Right atrium auricular region (tissue), 2 donors: ENCODE measurements around the gene LIN54. TPM values are rescaled to one million over a fixed set of nuclear protein-coding genes. Genes with fewer than 3 reads are reported as not detected.
A peak's percentile ranks its signal among the peaks of the same experiment; 100 is the strongest.
"Not testable (repeated sequence)": the region's sequence is repeated elsewhere in the genome, so short reads cannot be mapped to it uniquely, and the experiment has no call there.

ENCODE experiments used
- DNase-seq: peaks from one replicate; pipeline ENCODE4 v3.0.0-alpha.2; 2019; ENCODE audit warnings: low spot score
- H3K27ac ChIP-seq, 2 donors: fragments of 200-600 bp; sonication (generic); 1 replicate in 1 of 2; 2 replicates in 1 of 2; pipeline ENCODE4 v1.5.1; 2016 to 2019
- H3K27me3 ChIP-seq, 2 donors: fragments of 200-600 bp; sonication (generic); one replicate each; pipeline versions ENCODE4 v1.5.1 to v1.6.0; 2017 to 2019
- H3K36me3 ChIP-seq: fragments of 200-600 bp; sonication (generic); one replicate; pipeline ENCODE4 v1.5.1; 2016
- H3K4me1 ChIP-seq, 2 donors: fragments of 200-600 bp; sonication (generic); one replicate each; pipeline versions ENCODE4 v1.5.1 to v1.6.0; 2017 to 2019
- H3K4me3 ChIP-seq, 2 donors: fragments of 200-600 bp; sonication (generic); 1 replicate in 1 of 2; 2 replicates in 1 of 2; pipeline ENCODE4 v1.5.1; 2017 to 2019; ENCODE audit warnings: mild to moderate bottlenecking in 1 of 2, moderate library complexity in 1 of 2
- H3K9me3 ChIP-seq, 2 donors: fragments of 200-600 bp; sonication (generic); one replicate each; pipeline ENCODE4 v1.5.1; 2019
- total RNA-seq, 2 donors: library from RNA; depleted of rRNA; stranded (reverse); fragments of >200 nt; gene quantifications; one replicate each; pipeline ENCODE4 v1.1.0, GENCODE V29; 2016
- TF ChIP-seq, protein P1 (sequence below), 2 donors: fragments of 200-600 bp; sonication (generic); IDR thresholded peaks; one replicate each; pipeline ENCODE4 v1.5.1; 2019; ENCODE audit warnings: antibody characterized with exemption in 2 of 2

LIN54 gene
- 1 to 10 TPM; 4.8 to 6.2 TPM for total RNA-seq

DNA sequence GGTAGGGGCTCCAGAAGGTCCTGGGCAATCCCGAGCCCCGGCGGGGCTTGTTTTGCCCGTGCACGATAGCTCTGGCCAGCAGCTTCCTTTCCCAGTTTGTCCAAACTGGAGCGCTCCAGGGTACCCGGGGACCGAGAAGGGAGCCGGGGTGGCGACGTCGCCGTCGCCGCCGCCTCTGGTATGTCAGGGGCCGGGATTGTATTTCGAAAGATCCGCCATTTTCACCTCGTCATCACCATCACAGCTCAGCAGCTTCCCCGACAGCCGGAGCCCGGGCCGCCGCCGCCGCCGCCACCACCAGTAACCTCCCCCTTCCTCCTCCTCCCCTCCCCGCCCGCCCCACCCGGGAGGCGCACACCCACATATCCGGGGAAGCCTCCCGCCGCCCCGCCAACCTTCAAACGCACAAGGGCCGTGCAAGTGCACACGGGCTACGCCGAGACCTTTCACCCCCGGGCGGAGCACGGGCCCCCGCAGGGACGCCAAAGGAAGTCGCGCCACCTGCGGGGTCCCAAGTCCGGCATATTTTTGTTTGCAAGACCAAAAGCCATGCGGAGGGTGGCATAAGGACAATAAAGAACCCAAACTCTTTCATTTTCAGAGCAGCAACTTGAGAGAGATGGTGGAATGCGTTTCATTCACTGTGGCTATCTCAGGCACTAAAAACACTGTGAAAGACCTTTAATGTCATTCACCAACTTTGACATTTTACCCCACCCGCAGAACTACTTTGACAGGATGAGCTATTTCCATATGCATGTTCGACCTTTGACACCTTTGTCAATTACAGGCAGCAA is at the start of gene LIN54:
Gene LIN54, minus strand, starts transcription at position 302 of the 797 bp plus-strand sequence. CDS start 25,979 bp downstream, outside the sequence.
- no peaks in the 10 kb centered on the region for H3K36me3 ChIP-seq
- peak; percentile 89 for DNase-seq
- H3K4me3 ChIP-seq: peak within 1 kb of the TSS; percentile 76 to 90
- TF ChIP-seq, protein P1, sequence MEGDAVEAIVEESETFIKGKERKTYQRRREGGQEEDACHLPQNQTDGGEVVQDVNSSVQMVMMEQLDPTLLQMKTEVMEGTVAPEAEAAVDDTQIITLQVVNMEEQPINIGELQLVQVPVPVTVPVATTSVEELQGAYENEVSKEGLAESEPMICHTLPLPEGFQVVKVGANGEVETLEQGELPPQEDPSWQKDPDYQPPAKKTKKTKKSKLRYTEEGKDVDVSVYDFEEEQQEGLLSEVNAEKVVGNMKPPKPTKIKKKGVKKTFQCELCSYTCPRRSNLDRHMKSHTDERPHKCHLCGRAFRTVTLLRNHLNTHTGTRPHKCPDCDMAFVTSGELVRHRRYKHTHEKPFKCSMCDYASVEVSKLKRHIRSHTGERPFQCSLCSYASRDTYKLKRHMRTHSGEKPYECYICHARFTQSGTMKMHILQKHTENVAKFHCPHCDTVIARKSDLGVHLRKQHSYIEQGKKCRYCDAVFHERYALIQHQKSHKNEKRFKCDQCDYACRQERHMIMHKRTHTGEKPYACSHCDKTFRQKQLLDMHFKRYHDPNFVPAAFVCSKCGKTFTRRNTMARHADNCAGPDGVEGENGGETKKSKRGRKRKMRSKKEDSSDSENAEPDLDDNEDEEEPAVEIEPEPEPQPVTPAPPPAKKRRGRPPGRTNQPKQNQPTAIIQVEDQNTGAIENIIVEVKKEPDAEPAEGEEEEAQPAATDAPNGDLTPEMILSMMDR (IDR thresholded peaks at IDR 0.05): peak in 1 of 2 donors; percentile 22
- H3K4me1 ChIP-seq: peaks cover 0 to 29% of the 10 kb centered on the region in 2 donors
- no peaks in the 10 kb centered on the region for H3K9me3 ChIP-seq
- H3K27me3 ChIP-seq: no peaks in the 10 kb centered on the region
- peak within 1 kb of the TSS; percentile 93 for H3K27ac ChIP-seq

DNA sequence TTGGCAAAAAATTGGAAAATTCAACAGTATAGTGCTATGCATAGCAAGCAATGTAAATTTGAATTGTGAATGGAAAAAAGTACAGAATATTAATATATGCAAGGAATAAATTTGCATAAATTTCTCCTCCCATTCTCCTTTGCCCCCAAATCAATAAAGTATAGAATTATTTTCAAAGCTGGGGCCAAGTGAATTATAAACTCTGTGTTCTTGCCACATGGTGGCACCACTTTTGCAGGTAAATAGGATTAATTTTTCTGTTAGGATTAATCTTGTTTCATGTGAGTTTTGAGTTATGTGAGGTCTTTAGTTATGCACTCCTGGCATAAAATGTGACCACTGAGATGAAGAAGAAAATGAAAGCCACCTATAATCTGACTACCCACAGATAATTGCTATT is 44.3 kb upstream of the LIN54 start:
- TF ChIP-seq, protein P1 (IDR thresholded peaks at IDR 0.05): peak in 1 of 2 donors; percentile 11
- Histone ChIP-seq H3K4me3 (no peak overlapping the region), H3K36me3 (peaks cover 61% of the 10 kb centered on the region), H3K9me3 (no peaks in the 10 kb centered on the region), H3K27ac (no peak overlapping the region), H3K27me3 (no peaks in the 10 kb centered on the region), H3K4me1 (no peaks in the 10 kb centered on the region)
- no peak for DNase-seq

DNA sequence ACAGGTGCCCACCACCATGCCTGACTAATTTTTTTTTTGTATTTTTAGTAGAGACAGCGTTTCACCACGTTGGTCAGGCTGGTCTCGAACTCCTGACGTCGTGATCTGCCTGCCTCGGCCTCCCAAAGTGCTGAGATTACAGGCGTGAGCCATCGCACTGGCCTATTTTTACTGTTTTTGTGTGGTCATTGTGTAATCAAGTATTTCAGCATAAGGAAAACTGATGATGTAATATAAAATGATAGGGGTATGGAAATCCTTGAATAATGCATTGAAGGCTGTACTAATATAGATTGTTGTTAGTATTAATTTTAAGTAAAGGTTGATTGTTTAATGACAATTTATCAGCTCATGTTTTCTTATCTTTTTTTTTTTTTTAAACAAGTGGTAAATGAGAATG is 38.2 kb upstream of the LIN54 start:
- H3K4me1 ChIP-seq, H3K27ac ChIP-seq, H3K27me3 ChIP-seq, DNase-seq, H3K4me3 ChIP-seq, H3K9me3 ChIP-seq: not testable (repeated sequence)
- H3K36me3 ChIP-seq: peaks cover 34% of the 10 kb centered on the region

DNA sequence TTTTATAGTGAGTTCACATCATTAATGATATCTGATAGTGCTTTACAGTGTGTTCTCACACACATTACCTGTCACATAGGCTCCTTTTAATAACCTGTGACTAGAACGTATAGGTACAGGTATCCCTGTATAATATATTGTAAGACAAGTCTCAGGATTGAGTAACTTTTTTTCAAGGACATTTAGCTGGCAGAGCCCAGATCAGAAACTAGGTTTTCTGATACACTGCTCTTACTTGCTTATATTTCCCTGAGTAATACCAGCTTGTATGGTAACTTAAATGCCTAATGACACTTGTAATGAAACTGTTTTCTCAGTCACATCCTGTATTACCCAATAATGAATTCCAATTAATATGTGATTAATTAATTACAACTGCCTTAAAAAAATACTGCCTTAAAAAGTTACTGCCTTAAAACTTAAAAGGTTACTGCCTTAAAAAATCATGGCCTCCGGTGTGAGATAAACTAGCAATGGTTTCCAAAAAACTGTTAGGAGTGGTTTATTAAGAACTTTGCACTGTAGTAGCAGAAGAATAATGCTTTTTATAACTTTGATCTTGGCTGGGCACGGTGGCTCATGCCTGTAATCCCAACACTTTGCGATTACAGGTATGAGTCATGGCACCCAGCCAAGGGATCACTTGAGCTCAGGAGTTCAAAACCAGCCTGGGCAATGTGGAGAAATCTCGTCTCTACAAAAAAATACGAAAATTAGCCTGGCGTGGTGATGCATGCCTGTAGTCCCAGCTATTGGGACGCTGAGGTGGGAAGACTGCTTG is 36.3 kb upstream of the LIN54 start:
- no peak for DNase-seq
- Histone ChIP-seq H3K36me3 (peaks cover 17% of the 10 kb centered on the region), H3K9me3 (no peaks in the 10 kb centered on the region), H3K27ac (no peak overlapping the region), H3K4me3 (no peak overlapping the region), H3K4me1 (no peaks in the 10 kb centered on the region), H3K27me3 (no peaks in the 10 kb centered on the region)
- TF ChIP-seq, protein P1 (IDR thresholded peaks at IDR 0.05): no peak

DNA sequence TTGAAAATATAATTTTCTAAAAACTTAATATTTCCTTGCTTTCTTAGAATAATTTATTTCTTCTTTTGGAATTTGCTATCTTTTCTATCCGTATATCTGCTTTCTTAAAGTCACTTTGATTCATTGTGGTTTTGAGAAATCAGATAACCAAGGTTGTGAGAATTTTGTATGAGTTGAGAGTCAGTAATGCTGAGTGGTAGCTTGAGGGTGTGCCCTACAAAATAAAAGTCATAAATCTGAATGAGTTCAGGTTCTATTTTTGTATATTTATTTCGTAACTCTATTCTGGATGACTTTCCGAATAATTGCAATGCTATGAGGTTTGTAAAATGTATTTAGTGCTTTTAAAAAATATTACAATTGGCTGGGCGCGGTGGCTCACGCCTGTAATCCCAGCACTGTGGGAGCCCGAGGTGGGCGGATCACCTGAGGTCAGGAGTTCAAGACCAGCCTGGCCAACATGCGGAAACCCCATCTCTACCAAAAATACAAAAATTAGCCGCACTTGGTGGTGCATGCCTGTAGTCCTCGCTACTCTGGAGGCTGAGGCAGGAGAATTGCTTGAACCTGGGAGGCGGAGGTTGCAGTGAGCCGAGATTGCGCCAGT is 33.3 kb upstream of the LIN54 start:
- Histone ChIP-seq H3K9me3 (no peaks in the 10 kb centered on the region), H3K36me3 (no peaks in the 10 kb centered on the region), H3K4me3 (no peak overlapping the region), H3K27ac (no peak overlapping the region), H3K4me1 (no peaks in the 10 kb centered on the region), H3K27me3 (no peaks in the 10 kb centered on the region)
- no peak for DNase-seq
- TF ChIP-seq, protein P1 (IDR thresholded peaks at IDR 0.05): no peak

DNA sequence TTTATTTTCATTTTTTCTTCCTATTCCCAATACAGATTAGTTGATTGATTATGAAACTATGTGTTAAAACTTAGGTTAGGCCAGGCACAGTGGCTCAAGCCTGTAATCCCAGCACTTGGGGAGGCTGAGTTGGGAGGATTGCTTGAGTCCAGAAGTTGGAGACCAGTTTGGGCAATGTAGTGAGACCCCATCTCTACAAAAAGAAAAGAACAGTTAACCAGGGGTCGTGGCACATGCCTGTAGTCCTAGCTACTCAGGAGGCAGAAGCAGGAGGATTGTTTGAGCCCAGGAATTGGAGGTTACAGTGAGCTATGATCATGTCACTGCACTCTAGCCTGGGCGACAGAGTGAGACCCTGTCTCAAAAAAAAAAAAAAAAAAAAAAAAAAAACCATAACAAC is 32.5 kb upstream of the LIN54 start:
- DNase-seq, H3K27me3 ChIP-seq, H3K4me1 ChIP-seq, H3K4me3 ChIP-seq, H3K9me3 ChIP-seq, H3K36me3 ChIP-seq, H3K27ac ChIP-seq: not testable (repeated sequence)
